Measurements from ENCODE around the gene MS4A2. TPM values are rescaled to one million over a fixed set of nuclear protein-coding genes. Genes with fewer than 3 reads are reported as not detected.
A peak's percentile ranks its signal among the peaks of the same experiment; 100 is the strongest.

The MS4A2 gene
- polyA plus RNA-seq, 3 donors: 0.19 to 0.26 TPM; not detected in 1

DNA sequence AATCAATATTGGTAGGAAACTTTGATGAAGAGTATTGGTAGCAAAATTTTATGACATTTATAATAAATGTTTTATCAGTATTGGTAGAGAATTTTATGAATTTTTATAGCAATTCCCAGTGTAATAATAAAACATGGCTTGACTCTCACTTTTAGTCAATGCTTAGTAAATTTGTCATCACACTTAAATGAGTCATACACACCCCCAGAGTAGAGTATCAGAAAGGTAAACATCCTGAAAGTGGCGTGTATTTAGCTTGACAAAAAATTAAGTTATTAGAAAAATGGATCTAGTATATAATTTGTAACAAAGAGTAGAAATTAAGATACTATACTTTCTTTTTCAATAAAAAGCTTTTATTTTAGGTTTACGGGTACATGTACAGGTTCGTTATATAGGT, 29.4 kb upstream of the MS4A2 start:
- no CpG with 5 or more reads among the region's 3 CpGs for WGBS (ENCODE audit: insufficient coverage)

GRCh38 chr11:60059521-60060240, 28.8 kb upstream of the MS4A2 start:
- no peak overlapping the region for H3K4me3 Mint-ChIP-seq
- H3K36me3 Mint-ChIP-seq: no peaks in the 10 kb centered on the region
- H3K4me1 Mint-ChIP-seq: peaks cover 61% of the 10 kb centered on the region
- no peaks in the 10 kb centered on the region for H3K27me3 Mint-ChIP-seq (ENCODE audit: low read depth in 3 of 3)
- no peak overlapping the region for H3K9ac ChIP-seq (ENCODE audit: insufficient read depth, low read length, poor library complexity, severe bottlenecking)
- H3K9me3 ChIP-seq (replicated peaks in 1 of 2; ENCODE audit: control insufficient read depth in 1 of 2, insufficient read depth in 1 of 2, low read length in 2 of 2): no peaks in the 10 kb centered on the region
- TF ChIP-seq, protein P1, sequence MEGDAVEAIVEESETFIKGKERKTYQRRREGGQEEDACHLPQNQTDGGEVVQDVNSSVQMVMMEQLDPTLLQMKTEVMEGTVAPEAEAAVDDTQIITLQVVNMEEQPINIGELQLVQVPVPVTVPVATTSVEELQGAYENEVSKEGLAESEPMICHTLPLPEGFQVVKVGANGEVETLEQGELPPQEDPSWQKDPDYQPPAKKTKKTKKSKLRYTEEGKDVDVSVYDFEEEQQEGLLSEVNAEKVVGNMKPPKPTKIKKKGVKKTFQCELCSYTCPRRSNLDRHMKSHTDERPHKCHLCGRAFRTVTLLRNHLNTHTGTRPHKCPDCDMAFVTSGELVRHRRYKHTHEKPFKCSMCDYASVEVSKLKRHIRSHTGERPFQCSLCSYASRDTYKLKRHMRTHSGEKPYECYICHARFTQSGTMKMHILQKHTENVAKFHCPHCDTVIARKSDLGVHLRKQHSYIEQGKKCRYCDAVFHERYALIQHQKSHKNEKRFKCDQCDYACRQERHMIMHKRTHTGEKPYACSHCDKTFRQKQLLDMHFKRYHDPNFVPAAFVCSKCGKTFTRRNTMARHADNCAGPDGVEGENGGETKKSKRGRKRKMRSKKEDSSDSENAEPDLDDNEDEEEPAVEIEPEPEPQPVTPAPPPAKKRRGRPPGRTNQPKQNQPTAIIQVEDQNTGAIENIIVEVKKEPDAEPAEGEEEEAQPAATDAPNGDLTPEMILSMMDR (IDR thresholded peaks at IDR 0.05): no peak
- no CpG with 5 or more reads among the region's 4 CpGs for WGBS (ENCODE audit: insufficient coverage)
- H3K4me1 ChIP-seq (ENCODE audit: control insufficient read depth in 1 of 2, insufficient read depth in 2 of 2, low read length in 2 of 2): peaks cover 48 to 55% of the 10 kb centered on the region in 2 donors
- peaks cover 69% of the 10 kb centered on the region for H3K79me2 ChIP-seq (ENCODE audit: insufficient read depth, low read length)
- DNase-seq: no peak
- no peak overlapping the region for H2AFZ ChIP-seq (ENCODE audit: insufficient read depth, low read depth, low read length, poor library complexity, severe bottlenecking)
- no peaks in the 10 kb centered on the region for H4K20me1 ChIP-seq (ENCODE audit: insufficient read depth, low read length)
- no peaks in the 10 kb centered on the region for H3K27me3 ChIP-seq (ENCODE audit: control insufficient read depth in 2 of 2, insufficient read depth in 2 of 2, low read length in 2 of 2)
- no peak overlapping the region for H3K4me3 ChIP-seq (replicated peaks in 1 of 3; ENCODE audit: low read depth in 2 of 3, low read length in 3 of 3)
- no peaks in the 10 kb centered on the region for H3K36me3 ChIP-seq (replicated peaks in 1 of 2; ENCODE audit: control insufficient read depth in 1 of 2, insufficient read depth in 2 of 2, low read length in 2 of 2)
- H3K27ac Mint-ChIP-seq: no peak overlapping the region
- no peaks in the 10 kb centered on the region for H3K9me3 Mint-ChIP-seq
- intact Hi-C loops (cut with micrococcal nuclease): no loop called here
- no peak overlapping the region for H3K4me2 ChIP-seq (replicated peaks; ENCODE audit: extremely low read depth, low read length, poor library complexity, severe bottlenecking)
- no peak overlapping the region for H3K27ac ChIP-seq (ENCODE audit: low read depth in 1 of 2, low read length in 2 of 2)

More for the DNA sequence above, 29.4 kb upstream of the MS4A2 start:
- TF ChIP-seq, protein P1 (IDR thresholded peaks at IDR 0.05): no peak
- Histone ChIP-seq H3K9me3 (replicated peaks in 1 of 2; ENCODE audit: control insufficient read depth in 1 of 2, insufficient read depth in 1 of 2, low read length in 2 of 2) (no peaks in the 10 kb centered on the region), H4K20me1 (ENCODE audit: insufficient read depth, low read length) (no peaks in the 10 kb centered on the region), H3K4me3 (replicated peaks in 1 of 3; ENCODE audit: low read depth in 2 of 3, low read length in 3 of 3) (no peak overlapping the region), H3K27me3 (ENCODE audit: control insufficient read depth in 2 of 2, insufficient read depth in 2 of 2, low read length in 2 of 2) (no peaks in the 10 kb centered on the region), H3K4me1 (ENCODE audit: control insufficient read depth in 1 of 2, insufficient read depth in 2 of 2, low read length in 2 of 2) (peaks cover 42 to 50% of the 10 kb centered on the region in 2 donors), H3K36me3 (replicated peaks in 1 of 2; ENCODE audit: control insufficient read depth in 1 of 2, insufficient read depth in 2 of 2, low read length in 2 of 2) (no peaks in the 10 kb centered on the region), H3K27ac (ENCODE audit: low read depth in 1 of 2, low read length in 2 of 2) (no peak overlapping the region), H3K4me2 (replicated peaks; ENCODE audit: extremely low read depth, low read length, poor library complexity, severe bottlenecking) (no peak overlapping the region), H3K79me2 (ENCODE audit: insufficient read depth, low read length) (peaks cover 63% of the 10 kb centered on the region), H2AFZ (ENCODE audit: insufficient read depth, low read depth, low read length, poor library complexity, severe bottlenecking) (peak overlapping the region; percentile 52), H3K9ac (ENCODE audit: insufficient read depth, low read length, poor library complexity, severe bottlenecking) (no peak overlapping the region)
- DNase-seq: no peak
- Mint-ChIP-seq H3K36me3 (no peaks in the 10 kb centered on the region), H3K9me3 (no peaks in the 10 kb centered on the region), H3K4me3 (no peak overlapping the region), H3K27ac (no peak overlapping the region), H3K4me1 (peaks cover 63% of the 10 kb centered on the region), H3K27me3 (ENCODE audit: low read depth in 3 of 3) (no peaks in the 10 kb centered on the region)
- intact Hi-C loops (cut with micrococcal nuclease): no loop called here
